RWPE1 (cell line): ENCODE results near the gene TUBGCP3.

Experiments
- CTCF ChIA-PET: fragments of 350-600 bp; sonication (Branson Sonifier 250); formaldehyde crosslinking; extraction: SDS; loops from one replicate; lab custom pipeline; 2021; lab: Yijun Ruan, JAX
- POLR2A ChIA-PET: fragments of 400-600 bp; formaldehyde crosslinking; extraction: SDS; loops from one replicate; lab custom pipeline; 2020; ENCODE audit warnings: antibody characterized with exemption; ENCODE audit not compliant: low non-redundant PET; lab: Yijun Ruan, JAX
- DNase-seq: peaks from one replicate; pipeline ENCODE4 v3.0.0; 2012; ENCODE audit warnings: low spot score
- H3K27ac ChIP-seq: fragments of 450-650 bp; 2 replicates; pipeline ENCODE4 v1.5.1; 2017
- TF ChIP-seq, protein P1 (sequence below): fragments of 450-650 bp; conservative IDR thresholded peaks from 2 replicates; pipeline ENCODE4 v1.5.1; 2017; ENCODE audit warnings: low read depth, mild to moderate bottlenecking

The TUBGCP3 gene

DNA sequence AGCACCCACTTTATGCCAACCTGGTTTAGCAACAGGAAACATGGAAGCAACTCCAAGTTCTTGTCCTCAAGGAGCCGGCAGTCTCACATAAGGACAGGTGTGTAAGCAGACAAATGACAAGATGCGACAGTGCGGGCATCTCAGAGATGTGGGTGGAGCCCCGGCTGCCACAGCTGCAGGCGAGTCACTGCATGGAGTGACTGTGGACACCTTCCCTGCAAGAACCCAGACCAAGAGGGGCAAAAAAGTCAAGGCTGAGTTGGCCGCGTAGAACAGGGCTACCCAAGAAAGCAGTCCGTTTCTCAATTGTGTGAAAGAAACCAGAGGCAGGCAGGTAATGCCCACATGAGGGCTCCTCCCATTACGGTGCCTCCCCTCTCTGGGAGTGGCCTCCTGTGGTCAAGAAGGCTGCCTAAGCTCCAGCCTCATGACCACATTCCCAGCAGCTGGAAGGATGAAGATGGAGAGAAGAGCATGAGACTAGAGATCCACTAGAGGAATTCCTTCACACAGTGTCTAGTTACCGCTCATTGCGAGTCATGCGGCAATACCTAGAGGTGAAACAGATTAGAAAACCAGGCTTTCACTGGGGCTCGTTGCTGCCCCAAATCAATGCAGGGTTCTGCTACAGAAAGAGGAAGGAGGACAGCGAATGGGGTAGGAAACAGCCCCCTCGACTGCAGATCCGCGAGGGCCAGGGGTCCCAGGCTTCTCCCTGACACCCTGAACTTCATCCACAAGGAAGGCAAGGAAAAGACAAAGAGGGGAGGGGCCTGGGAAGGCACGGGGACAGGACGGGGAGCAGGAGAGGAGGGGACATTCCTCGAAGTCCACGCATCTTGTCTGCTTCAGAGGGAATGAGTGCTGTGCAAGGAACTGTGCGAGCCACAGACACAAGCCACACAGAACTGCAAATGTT is 131.6 kb downstream of the TUBGCP3 start:
- ChIA-PET CTCF (interaction anchor here (0.6 kb wide), 1 partner anchor 36 kb away, joined by 3 read pairs; no protein-coding TSS in a partner anchor), POLR2A (no interaction called here)
- no peak for DNase-seq
- TF ChIP-seq, protein P1, sequence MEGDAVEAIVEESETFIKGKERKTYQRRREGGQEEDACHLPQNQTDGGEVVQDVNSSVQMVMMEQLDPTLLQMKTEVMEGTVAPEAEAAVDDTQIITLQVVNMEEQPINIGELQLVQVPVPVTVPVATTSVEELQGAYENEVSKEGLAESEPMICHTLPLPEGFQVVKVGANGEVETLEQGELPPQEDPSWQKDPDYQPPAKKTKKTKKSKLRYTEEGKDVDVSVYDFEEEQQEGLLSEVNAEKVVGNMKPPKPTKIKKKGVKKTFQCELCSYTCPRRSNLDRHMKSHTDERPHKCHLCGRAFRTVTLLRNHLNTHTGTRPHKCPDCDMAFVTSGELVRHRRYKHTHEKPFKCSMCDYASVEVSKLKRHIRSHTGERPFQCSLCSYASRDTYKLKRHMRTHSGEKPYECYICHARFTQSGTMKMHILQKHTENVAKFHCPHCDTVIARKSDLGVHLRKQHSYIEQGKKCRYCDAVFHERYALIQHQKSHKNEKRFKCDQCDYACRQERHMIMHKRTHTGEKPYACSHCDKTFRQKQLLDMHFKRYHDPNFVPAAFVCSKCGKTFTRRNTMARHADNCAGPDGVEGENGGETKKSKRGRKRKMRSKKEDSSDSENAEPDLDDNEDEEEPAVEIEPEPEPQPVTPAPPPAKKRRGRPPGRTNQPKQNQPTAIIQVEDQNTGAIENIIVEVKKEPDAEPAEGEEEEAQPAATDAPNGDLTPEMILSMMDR: no peak
- no peak overlapping the region for H3K27ac ChIP-seq

DNA sequence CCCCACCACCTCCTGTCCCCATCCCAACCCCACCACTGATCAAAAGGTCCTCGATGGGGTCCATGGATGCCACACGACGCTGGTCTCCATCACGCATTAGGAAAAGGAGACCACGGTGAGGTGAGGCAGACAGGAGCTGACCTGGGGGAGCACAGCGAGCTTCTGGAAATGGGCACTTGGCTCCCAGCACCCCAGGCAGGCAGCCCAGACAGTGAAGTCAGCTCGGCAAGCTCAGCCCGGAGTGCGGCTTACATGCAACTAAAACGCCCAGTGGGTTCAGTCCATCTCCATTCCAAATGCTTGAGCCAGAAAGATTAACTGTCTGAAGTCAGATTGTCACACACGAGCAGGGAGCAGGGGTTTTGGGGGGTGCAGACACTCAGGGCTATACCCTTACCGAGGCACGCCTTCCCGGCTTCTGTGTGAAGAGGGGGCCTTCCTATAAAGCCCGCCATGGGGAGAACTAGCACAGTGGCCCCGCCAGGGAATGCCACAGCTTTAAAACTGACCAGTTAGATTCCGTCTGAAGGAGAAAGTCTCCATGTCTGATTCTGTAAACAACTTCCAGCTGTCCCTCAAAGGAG is 132.4 kb downstream of the TUBGCP3 start:
- H3K27ac ChIP-seq: no peak overlapping the region
- DNase-seq: no peak
- TF ChIP-seq, protein P1: no peak
- ChIA-PET CTCF (interaction anchor here (3.2 kb wide), 1 partner anchor 11 kb away, joined by 14 read pairs; no protein-coding TSS in a partner anchor), POLR2A (no interaction called here)

DNA sequence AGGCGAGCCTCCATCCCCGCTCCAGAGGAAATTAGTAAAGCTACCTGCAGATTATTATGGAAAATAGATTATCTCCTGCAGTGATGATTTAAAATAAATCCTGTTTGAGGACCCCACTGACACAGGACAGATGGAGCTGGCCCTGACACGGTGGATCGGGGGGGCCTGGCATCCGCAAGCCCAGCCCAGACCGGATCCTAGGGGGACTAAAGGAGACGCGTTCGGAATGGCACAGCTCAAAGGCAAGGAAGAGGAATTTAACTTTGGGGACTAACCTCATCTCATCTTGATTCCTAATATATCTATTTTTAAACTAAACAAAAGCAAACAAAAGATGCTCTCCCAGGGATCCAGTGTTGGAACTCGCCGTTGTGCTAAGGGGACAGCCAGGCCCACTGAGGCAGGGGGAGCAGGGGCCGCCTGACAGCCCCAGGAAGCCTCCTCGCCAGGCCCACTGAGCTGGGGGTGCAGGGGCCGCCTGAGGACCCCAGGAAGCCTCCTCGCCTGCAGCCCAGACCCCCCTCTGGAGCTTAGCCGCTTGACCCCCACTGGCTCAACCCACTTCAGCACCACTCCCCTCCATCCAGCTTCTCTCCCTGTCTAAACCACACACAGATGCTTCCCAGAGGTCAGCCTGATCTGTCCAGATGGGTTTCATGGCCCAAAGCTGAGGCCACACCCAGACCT is 133.2 kb downstream of the TUBGCP3 start:
- no peak overlapping the region for H3K27ac ChIP-seq
- ChIA-PET POLR2A (no interaction called here), CTCF (interaction anchor here (3.2 kb wide), 1 partner anchor 11 kb away, joined by 14 read pairs; no protein-coding TSS in a partner anchor)
- DNase-seq: no peak
- TF ChIP-seq, protein P1: no peak

DNA sequence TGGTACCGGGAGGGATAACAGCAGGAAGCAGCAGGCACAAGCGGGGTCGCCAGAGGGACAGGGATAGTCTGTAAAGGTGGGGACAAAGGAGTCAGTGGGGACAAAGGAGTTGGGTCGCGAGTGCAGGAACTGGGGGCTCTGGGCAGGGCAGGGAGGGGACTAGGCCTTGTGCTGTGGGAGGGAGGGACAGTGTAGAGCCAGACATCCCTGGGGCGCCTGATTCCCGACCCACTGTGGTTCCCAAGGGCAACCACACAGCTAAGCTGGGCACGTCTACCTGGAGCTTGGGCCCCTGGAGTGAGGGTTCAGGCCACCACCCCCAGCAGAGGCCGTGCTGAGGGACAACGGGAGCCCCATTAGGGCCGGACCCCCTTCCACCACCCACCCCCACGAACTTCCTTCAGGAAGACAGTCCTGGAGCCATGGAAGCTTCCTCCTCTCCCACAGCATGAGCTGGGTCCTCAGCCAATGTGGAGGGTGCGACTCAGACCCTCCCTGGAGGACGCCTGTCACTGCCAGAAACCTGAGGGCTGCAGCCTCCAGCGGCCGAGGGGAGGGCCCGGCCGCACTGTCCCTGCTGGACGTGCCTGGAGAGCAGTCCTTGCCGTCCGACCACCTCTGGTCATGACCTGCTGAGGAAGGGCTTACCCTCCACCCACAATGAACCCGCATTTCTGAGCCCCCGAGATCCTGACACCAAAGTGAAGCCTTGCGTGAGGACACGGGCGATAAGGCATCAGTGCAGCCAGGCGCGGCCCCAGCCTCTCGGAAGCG is 133.9 kb downstream of the TUBGCP3 start:
- ChIA-PET POLR2A (no interaction called here), CTCF (interaction anchor here (3.2 kb wide), 1 partner anchor 10 kb away, joined by 14 read pairs; no protein-coding TSS in a partner anchor)
- TF ChIP-seq, protein P1: no peak
- DNase-seq: no peak
- H3K27ac ChIP-seq: no peak overlapping the region

DNA sequence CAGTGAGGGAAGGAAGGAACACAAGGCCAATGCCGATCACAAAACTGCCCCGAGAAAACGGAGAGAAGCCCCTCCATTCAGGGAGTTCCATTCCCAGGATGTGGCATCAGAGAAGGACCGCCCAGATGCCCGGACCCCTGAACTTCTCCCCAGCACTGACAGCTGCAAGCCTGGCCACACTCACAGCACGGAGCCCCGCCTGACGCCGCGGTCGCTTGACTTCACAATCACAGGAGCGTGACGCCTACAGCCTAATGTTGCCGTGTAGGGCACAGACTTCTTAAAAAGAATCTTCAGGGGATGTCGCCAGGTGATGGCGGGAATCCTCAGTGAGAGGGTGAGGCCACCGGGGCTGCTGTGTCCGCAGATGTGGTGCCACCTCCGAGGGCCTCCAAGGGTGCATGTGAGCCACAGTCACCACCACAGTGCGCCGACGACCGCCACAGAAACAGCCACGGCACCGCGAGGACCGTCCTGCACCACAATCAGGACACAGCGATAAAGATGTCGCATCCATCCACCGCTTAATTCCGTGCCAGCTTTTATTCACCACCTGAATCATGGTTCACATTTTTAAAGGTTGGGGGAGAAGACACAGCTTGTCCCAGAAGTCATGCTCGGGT is 134.6 kb downstream of the TUBGCP3 start:
- TF ChIP-seq, protein P1: no peak
- ChIA-PET CTCF (interaction anchor here (3.2 kb wide), 1 partner anchor 9 kb away, joined by 14 read pairs; no protein-coding TSS in a partner anchor), POLR2A (no interaction called here)
- DNase-seq: no peak
- H3K27ac ChIP-seq: no peak overlapping the region
